SK-N-SH (cell line): ENCODE data around the gene TADA3.

Experiments used
- CTCF ChIP-seq: fragments of 200-600 bp; sonication (generic); IDR thresholded peaks from 2 replicates; pipeline ENCODE4 v1.6.1; 2017; ENCODE audit warnings: antibody characterized with exemption, mild to moderate bottlenecking, moderate library complexity
- GABPA ChIP-seq: IDR thresholded peaks from 2 replicates; pipeline ENCODE4 v1.4.0; 2012; ENCODE audit warnings: low read depth, mild to moderate bottlenecking
- MXI1 ChIP-seq: IDR thresholded peaks from 2 replicates; pipeline ENCODE4 v1.6.1; 2012; ENCODE audit warnings: mild to moderate bottlenecking, low read depth, low read length, improper control_type of control experiment
- YY1 ChIP-seq: IDR thresholded peaks from 2 replicates; pipeline ENCODE4 v1.4.0; 2012; ENCODE audit warnings: low read depth, mild to moderate bottlenecking

DNA sequence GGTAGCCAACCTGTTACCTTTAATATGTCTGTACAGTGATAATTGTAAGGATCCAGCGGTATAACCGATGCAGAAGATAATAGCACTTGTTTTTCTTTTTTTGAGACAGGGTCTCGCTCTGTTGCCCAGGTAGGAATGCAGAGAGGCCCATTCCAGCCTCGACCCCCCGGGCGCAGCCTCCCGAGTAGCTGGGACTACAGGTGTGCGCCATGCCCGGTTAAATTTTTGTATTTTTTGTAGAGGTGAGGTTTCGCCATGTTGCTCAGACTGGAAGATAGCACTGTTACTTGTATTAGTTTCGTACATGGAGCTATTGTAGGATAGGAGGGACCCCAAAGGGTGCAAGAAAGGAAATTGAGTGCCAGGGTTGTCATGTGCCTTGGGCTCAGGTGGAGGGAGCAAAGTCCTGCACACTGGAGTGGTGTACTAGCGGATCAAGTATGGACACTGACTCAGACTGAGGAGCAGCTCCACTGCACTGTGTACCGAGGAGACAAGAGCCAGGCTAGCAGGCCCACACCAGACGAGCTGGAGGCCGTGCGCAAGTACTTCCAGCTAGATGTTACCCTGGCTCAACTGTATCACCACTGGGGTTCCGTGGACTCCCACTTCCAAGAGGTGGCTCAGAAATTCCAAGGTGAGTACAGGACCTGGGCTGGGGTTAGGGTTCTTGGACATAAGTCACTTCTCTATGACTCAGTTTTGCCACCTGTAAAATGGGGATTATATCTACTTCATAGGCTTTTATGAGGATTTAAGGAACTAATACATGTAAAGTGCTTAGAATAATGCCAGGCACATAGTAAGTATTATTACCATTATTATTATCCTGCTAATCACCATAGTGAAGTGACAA lies 41.5 kb downstream of the TADA3 start:
- TF ChIP-seq CTCF (no peak), GABPA (no peak), MXI1 (no peak), YY1 (no peak)
